Lung (tissue), 12 donors: Measurements from ENCODE around the gene USP48. TPM values are rescaled to one million over a fixed set of nuclear protein-coding genes. Genes with fewer than 3 reads are reported as not detected.

Experiments used
- ATAC-seq: fragments of 200-7000 bp; cut with Tn5 transposase; one replicate; pipeline ENCODE4 v1.9.1; 2020; ENCODE audit warnings: moderate number of reproducible peaks; ENCODE audit not compliant: insufficient read depth, low FRiP score
- DNase-seq, 3 donors: peaks; one replicate each; pipeline ENCODE4 v3.0.0-alpha.2; 2013 to 2017
- H3K27ac ChIP-seq, 2 donors: one replicate each; pipeline ENCODE4 v1.5.1; 2013; ENCODE audit warnings: mild to moderate bottlenecking in 2 of 2, moderate library complexity in 2 of 2, control low read depth in 1 of 2, inconsistent platforms in 1 of 2, low read depth in 1 of 2, low read length in 1 of 2
- H3K27me3 ChIP-seq, 3 donors: one replicate each; pipeline ENCODE4 v1.5.1; 2013; ENCODE audit warnings: low read length in 2 of 3; ENCODE audit not compliant: control insufficient read depth in 3 of 3, insufficient read depth in 3 of 3
- H3K36me3 ChIP-seq, 4 donors: one replicate each; pipeline ENCODE4 v1.5.1; 2013; ENCODE audit warnings: low read length in 4 of 4, mild to moderate bottlenecking in 1 of 4, moderate library complexity in 1 of 4; ENCODE audit not compliant: control insufficient read depth in 4 of 4, insufficient read depth in 4 of 4
- H3K4me1 ChIP-seq, 5 donors: one replicate each; pipeline ENCODE4 v1.5.1; 2013; ENCODE audit warnings: low read length in 5 of 5, mild to moderate bottlenecking in 2 of 5, moderate library complexity in 1 of 5; ENCODE audit not compliant: control insufficient read depth in 5 of 5, insufficient read depth in 5 of 5
- H3K4me3 ChIP-seq: one replicate; pipeline ENCODE4 v1.5.1; 2013; ENCODE audit warnings: mild to moderate bottlenecking, control low read depth, moderate library complexity
- H3K9ac ChIP-seq, 2 donors: one replicate each; pipeline ENCODE4 v1.5.1; 2013; ENCODE audit warnings: low read length in 2 of 2, control low read depth in 1 of 2; ENCODE audit not compliant: insufficient read depth in 1 of 2
- H3K9me3 ChIP-seq, 4 donors: one replicate each; pipeline ENCODE4 v1.5.1; 2013; ENCODE audit warnings: low read length in 3 of 4, mild to moderate bottlenecking in 1 of 4, moderate library complexity in 1 of 4; ENCODE audit not compliant: control insufficient read depth in 4 of 4, insufficient read depth in 3 of 4
- WGBS, 2 donors: extraction: QIAGEN DNeasy Blood & Tissue Kit; methylation state at CpG; one replicate each; pipeline ENCODE4 v1.1.7; 2013; 5-methylcytosine and 5-hydroxymethylcytosine counted together
- polyA plus RNA-seq, 2 donors: library from polyadenylated mRNA; stranded (reverse); fragments of 200-250 nt; gene quantifications; one replicate each; pipeline ENCODE4 v1.2.1, GENCODE V29; 2013
- total RNA-seq, 2 donors: library from RNA; depleted of rRNA in 1 of 2; stranded (reverse); fragments of >200 nt in 1 of 2; gene quantifications; one replicate each; pipeline ENCODE4 v1.2.1, GENCODE V29; 2014 to 2021
- TF ChIP-seq, protein P1 (sequence below): IDR thresholded peaks from 2 replicates; pipeline ENCODE4 v1.5.1; 2012; ENCODE audit warnings: mild to moderate bottlenecking; ENCODE audit errors: control extremely low read depth, extremely low read depth
- donor health status: control.
- donor health status: control.
- donor health status: Bipolar disorder and iron deficiency.
- donor health status: healthy.
- donor health status: DM: yes; HTN: yes; CAD: no.

The USP48 gene
- total and polyA plus RNA-seq, 4 donors, result 15.6 to 107 (median 33.5) TPM

GRCh38 chr1:21721295-21721985, 61.5 kb downstream of the USP48 start:
- H3K9me3 ChIP-seq, result no peaks in the 10 kb centered on the region
- no peak overlapping the region for H3K27ac ChIP-seq
- 25 to 45% methylated on average over 7 of the region's 7 CpGs for WGBS, 2 donors
- peaks cover 0 to 21% (median 18%) of the 10 kb centered on the region in 4 donors for H3K36me3 ChIP-seq
- no peak for ATAC-seq
- H3K9ac ChIP-seq, result no peak overlapping the region
- no peak overlapping the region for H3K4me3 ChIP-seq
- H3K4me1 ChIP-seq, result no peaks in the 10 kb centered on the region
- H3K27me3 ChIP-seq, result no peaks in the 10 kb centered on the region
- DNase-seq, result no peak
- TF ChIP-seq, protein P1, sequence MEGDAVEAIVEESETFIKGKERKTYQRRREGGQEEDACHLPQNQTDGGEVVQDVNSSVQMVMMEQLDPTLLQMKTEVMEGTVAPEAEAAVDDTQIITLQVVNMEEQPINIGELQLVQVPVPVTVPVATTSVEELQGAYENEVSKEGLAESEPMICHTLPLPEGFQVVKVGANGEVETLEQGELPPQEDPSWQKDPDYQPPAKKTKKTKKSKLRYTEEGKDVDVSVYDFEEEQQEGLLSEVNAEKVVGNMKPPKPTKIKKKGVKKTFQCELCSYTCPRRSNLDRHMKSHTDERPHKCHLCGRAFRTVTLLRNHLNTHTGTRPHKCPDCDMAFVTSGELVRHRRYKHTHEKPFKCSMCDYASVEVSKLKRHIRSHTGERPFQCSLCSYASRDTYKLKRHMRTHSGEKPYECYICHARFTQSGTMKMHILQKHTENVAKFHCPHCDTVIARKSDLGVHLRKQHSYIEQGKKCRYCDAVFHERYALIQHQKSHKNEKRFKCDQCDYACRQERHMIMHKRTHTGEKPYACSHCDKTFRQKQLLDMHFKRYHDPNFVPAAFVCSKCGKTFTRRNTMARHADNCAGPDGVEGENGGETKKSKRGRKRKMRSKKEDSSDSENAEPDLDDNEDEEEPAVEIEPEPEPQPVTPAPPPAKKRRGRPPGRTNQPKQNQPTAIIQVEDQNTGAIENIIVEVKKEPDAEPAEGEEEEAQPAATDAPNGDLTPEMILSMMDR, result no peak

GRCh38 chr1:21716169-21716568, 66.8 kb downstream of the USP48 start:
- Histone ChIP-seq H3K27ac (no peak overlapping the region), H3K27me3 (no peaks in the 10 kb centered on the region), H3K9me3 (no peaks in the 10 kb centered on the region), H3K4me3 (no peak overlapping the region), H3K9ac (no peak overlapping the region), H3K36me3 (peaks cover 17 to 40% (median 33%) of the 10 kb centered on the region in 4 donors), H3K4me1 (no peaks in the 10 kb centered on the region)
- 59 to 70% methylated on average over 2 of the region's 2 CpGs for WGBS, 2 donors
- ATAC-seq (no peak), DNase-seq (no peak)
- TF ChIP-seq, protein P1, result no peak

DNA sequence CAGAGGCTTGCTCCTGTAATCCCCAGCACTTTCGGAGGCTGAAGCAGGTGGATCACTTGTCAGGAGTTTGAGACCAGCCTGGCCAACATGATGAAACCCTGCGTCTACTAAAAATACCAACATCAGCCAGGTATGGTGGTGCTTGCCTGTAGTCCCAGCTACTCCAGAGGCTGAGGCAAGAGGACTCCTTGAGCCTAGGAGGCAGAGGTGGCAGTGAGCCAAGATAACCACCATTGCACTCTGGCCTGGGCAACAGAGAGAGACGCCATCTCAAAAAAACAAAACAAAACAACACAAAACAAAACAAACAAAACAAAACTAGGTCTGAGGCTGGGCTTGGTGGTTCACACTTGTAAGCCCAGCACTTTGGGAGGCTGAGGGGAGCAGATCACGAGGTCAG, 75.1 kb downstream of the USP48 start:
- no peak for ATAC-seq
- H3K4me3 ChIP-seq, result no peak overlapping the region

More for the DNA sequence above, 75.1 kb downstream of the USP48 start:
- H3K9me3 ChIP-seq, result no peaks in the 10 kb centered on the region
- WGBS, 2 donors, result 95 to 96% methylated on average over 4 of the region's 4 CpGs
- no peak for DNase-seq
- no peaks in the 10 kb centered on the region for H3K27me3 ChIP-seq
- TF ChIP-seq, protein P1, result no peak
- no peak overlapping the region for H3K27ac ChIP-seq
- peaks cover 0 to 3% (median 0%) of the 10 kb centered on the region in 5 donors for H3K4me1 ChIP-seq
- peaks cover 17 to 38% (median 31%) of the 10 kb centered on the region in 4 donors for H3K36me3 ChIP-seq
- H3K9ac ChIP-seq, result no peak overlapping the region
